NCI-H146 treated with DMSO at 0.1 percent for 48 hours (cell line): Measurements from ENCODE around the gene OR52A5.
"Not testable (repeated sequence)": the region's sequence is repeated elsewhere in the genome, so short reads cannot be mapped to it uniquely, and the experiment has no call there.

Experiments
- DNase-seq: peaks from one replicate; lab custom pipeline; 2025; ENCODE audit not compliant: unreplicated experiment; lab: John Stamatoyannopoulos, UW

The OR52A5 gene

DNA sequence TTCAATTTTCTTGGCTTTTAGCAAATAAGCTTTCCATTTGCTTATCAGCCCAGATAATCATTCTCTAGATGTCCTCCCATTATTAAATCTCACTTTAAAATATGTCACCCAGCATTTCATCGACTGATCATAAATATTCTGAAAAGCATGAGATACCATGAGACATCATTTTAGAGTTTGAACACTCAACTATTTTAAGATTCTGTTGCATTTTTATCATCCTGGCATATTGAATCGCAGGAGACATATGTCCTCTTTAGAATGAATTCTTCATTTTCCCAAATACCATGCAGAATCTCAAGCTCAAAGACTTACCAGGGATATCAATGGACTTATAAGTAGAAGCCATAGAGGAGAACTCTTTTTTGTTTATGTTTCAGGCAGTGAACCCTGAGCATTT lies at the start of gene OR52A5:
TSS of gene OR52A5 (minus strand) at position 361 of the 400 bp plus-strand sequence. CDS start 5,714 bp downstream, outside the sequence.
- DNase-seq: no peak

DNA sequence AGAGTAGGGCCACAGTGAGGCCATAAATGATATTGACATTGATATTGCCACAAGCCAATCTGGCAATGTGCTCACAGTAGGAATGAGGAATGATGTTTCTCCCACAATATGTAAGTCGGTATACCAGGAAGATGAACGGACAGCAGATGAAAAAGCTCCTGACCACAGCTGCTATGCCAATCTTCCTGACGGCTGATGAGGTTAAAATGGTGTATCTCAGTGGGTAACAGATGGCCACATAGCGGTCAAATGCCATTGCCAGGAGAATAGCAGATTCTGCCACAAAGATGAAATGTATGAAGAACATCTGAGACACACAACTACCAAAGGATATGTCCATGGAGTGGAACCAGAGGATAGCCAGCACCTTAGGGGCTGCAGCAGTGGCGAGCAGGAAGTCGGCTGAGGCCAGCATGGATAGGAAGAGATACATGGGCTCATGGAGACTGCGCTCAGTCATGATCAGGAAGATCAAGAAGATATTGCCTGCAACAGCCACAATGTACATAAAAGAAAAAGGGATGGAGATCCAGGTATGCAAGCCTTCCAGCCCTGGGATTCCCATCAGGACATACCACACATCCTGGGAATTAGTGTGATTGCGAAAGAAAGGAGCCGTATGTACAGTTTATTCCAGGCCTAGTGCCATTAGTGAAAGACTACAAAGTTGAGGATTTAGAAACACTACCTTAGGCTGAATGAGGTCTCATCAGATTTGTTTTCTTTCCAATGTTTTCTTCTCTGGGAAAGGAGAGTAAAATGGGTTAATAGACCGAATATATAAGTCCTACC lies 40.1 kb upstream of the OR52A5 start:
- no peak for DNase-seq

DNA sequence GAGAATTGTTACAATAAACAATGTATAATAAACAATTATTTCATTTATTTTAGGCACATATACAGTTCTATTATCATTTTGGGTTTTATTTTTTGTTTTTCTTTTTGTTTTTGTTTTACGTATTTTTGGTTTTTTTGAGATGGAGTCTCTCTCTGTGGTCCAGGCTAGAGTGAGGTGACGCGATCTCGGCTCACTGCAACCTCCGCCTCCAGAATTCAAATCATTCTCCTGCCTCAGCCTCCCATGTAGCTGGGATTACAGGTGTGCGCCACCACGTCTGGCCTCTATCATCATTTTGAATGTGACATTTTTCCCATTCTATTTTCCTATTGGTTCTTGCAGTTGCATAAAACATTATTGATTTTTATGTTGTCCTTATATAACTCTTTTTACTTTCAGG lies 36.8 kb upstream of the OR52A5 start:
- DNase-seq: no peak

DNA sequence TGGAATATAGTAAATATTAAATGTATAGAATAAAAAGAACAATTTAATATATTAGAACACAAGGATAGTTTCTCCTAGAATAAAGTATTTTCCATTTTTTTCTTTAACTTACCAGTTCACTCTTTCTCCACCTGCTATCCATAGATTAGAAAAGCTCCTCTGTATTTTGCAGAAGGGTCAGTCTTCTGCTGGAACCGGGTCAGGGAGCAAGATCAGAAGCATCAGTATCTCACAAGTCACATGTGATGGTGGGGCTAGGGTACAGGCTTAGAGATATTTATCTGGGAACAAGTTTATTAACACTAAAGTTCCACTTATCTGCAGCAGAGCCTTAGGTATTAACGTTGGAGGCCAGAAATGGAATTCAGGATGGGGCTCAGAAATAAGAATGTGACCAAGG lies 33.7 kb upstream of the OR52A5 start:
- no peak for DNase-seq

DNA sequence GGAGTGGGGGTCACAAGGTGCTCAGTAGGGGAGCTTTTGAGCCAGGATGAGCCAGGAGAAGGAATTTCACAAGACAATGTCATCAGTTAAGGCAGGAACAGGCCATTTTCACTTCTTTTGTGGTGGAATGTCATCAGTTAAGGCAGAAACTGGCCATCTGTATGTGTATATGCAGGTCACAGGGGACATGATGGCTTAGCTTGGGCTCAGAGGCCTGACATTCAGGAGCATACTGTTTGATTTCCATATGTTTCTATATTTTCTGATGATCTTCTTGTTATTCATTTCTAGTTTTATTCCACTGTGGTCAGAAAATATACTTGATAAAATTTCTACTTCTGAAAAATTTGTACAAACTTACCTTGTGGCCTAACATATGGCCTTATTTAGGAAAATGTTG lies 27.7 kb upstream of the OR52A5 start:
- not testable (repeated sequence) for DNase-seq

DNA sequence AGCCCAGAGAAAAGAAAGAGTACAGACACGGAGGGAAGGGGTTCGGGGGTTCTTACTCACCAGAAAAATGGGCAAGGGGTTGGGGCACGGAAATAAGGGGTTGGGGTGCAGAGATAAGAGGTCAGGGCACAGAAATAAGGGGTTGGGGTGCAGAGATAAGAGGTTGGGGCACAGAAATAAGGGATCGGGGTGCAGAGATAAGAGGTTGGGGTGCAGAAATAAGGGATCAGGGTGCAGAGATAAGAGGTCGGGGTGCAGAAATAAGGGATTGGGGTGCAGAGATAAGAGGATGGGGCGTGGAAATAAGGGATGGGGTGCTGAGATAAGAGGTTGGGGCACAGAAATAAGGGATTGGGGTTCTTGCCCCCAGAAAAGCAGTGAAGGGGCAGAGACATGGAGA lies 26.7 kb upstream of the OR52A5 start:
- DNase-seq: not testable (repeated sequence)

DNA sequence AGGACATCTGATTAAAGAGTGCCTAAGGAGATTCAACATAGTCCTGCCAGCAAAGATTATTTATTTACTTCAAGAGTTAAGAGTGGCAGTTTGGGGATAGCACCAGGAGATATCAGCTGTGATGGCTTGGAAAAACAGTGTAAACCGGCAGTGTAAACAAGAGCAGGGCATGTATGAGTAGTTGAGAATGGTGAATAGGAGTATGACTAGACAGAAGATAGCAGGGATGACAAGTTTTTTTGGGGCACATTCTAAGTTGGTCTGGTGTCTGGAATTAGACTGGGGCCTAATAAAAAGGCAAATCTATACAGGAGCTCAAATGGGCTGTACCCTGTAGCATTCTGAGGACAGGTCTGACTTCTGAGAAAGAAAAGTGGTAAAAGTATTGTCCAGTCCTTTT lies 22.9 kb upstream of the OR52A5 start:
- not testable (repeated sequence) for DNase-seq

DNA sequence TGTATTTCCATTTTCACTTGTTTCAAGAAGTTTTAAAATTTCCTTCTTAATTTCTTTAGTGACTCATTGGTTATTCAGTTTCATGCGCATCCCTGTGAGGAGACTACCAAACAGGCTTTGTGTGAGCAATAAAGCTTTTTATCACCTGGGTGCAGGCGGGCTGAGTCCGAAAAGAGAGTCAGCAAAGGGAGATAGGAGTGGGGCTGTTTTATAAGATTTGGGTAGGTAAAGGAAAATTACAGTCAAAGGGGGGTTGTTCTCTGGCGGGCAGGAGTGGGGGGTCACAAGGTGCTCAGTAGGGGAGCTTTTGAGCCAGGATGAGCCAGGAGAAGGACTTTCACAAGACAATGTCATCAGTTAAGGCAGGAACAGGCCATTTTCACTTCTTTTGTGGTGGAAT lies 22.1 kb upstream of the OR52A5 start:
- not testable (repeated sequence) for DNase-seq

DNA sequence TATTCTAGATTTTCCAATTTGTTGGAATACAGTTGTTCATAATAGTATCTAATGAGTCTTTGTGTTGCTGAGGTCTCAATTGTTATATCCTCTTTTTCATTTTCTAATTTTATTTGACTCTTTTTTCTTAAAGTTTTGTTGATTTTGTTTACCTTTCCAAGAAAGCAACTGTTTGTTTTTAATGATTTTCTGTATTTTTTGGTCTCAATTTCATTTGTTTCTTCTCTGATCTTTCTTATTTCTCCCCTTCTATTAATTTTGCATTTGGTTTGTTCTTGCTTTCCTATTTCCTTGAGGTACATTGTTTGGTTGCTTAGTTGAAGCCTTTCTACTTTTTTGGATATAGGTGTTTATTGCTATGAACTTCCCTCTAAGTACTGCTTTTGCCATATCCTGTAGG lies 21.6 kb upstream of the OR52A5 start:
- DNase-seq: no peak

DNA sequence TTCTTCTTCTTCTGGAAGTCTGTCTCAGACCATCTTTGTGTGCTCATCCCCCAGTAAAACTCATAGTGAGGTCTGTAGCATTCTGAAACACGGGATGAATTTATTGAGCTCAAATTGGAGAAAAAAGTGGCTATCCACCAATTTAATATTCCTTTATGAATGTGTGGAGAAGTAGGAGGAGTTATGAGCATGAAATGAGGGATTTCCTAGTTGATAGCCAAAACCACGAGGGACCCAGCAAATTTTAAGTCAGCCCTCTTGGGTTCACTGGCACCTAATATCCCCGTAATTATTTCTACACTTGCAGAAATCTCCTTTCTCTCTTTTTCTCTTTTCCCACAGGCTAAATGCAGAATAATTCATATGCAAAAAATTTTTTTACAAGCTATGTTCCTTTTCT lies 16.5 kb upstream of the OR52A5 start, which contains the start of gene OR52A1:
TSS of gene OR52A1 (minus strand) at position 101 of the 400 bp plus-strand sequence. CDS start 2,388 bp downstream, outside the sequence.
- DNase-seq: no peak

DNA sequence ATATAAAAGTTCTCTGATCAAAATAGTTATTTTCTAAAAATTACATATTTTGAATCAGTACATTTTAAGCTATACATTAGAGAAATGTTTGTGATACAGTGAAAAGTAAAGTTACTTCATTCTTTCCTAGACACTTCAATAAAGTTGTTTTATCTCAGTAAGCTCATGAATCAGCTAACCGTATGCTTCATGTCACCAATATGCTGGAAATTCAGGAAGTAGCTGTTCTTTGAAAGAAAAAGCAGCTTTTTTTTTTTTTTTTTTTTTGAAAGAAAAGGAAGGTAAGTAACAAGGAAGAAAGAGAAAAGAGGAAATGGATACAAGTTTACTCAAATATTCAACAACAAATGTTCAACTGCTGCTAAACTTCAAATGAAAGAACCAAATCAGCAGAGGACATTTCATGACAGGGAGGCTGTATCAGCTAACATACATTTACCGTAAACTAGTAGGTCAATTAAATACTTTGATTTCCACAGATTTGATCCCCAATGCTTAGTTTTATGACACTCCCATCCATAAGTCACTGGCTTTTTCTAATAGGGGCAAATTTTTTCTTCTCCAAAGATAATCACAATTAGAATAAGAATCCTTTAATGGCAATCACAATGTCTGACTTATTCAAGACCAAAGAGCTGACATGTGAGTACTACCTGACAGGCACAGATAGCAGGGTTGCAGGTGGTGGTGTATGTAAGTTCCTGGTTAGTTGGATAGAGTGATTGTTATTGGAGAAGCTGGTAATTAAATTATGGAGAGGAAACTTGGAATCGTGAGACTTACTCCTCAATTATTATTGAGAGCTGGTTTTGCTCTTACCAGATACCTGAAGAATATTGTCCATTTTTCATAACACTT lies 15.6 kb upstream of the OR52A5 start:
- no peak for DNase-seq

DNA sequence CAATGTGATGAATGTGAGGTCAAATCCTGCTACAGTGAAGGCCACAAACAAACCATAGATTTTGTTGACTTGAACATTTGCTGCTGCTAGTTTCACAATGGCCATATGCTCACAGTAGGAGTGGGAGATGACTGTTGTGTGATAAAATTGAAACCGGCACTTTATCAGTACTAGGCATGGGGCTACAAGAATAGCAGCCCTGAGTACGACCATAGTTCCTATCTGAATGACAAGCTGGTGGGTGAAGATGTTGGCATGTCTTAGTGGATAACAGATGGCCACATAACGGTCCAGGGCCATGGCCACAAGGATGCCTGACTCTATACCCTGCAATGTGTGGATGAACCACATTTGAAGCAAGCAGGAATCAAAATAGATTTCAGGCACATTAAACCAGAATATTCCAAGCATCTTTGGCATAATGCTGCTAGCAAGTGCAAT lies 13.6 kb upstream of the OR52A5 start:
- DNase-seq: no peak

DNA sequence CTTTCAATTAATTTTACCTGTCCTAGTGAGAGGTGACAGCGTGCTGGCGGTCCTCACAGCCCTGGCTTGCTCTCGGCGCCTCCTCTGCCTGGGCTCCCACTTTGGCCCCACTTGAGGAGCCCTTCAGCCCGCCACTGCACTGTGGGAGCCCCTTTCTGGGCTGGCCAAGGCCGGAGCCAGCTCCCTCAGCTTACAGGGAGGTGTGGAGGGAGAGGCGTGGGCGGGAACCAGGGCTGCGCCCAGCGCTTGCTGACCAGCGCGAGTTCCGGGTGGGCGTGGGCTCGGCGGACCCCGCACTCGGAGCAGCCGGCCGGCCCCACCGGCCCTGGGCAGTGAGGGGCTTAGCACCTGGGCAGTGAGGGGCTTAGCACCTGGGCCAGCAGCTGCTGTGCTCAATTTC lies 6.0 kb upstream of the OR52A5 start:
- DNase-seq: not testable (repeated sequence)

DNA sequence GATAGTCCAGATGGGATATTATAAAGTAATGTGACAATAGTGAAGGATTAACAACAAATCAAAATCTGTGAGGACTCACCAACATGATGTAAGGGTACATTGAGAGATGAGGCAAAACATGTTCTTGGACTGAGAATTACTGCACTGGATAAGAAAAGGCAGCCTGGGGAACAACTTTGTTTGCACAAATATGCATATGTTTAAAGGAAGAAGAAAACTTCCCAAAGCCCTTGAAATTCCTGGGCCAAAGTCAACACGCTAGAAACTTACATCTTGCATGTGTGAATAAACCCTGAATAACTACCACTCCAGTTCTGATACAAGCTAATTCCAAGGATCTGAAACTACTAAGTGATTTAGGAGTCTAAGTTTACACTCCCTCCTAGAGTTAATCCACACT lies 1.1 kb downstream of the OR52A5 start:
- no peak for DNase-seq

DNA sequence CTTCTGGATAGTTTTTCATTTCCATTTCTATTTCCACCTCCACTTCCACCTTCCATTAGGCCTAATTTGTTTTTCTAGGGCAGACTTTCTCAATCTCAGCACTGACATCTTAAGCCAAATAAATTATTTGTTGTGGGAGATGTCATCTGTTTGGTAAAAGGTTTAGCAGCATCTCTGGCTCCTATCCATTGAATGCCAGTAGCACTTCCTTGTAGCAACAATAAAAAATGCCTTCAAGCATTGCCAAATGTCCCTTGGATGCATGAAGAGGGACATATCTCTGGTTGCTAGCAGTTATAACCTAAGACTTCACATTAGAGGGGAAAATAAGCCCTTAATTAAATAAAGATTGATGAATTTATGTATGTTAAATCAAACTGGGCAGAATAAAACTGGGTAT lies 1.9 kb downstream of the OR52A5 start:
- no peak for DNase-seq

DNA sequence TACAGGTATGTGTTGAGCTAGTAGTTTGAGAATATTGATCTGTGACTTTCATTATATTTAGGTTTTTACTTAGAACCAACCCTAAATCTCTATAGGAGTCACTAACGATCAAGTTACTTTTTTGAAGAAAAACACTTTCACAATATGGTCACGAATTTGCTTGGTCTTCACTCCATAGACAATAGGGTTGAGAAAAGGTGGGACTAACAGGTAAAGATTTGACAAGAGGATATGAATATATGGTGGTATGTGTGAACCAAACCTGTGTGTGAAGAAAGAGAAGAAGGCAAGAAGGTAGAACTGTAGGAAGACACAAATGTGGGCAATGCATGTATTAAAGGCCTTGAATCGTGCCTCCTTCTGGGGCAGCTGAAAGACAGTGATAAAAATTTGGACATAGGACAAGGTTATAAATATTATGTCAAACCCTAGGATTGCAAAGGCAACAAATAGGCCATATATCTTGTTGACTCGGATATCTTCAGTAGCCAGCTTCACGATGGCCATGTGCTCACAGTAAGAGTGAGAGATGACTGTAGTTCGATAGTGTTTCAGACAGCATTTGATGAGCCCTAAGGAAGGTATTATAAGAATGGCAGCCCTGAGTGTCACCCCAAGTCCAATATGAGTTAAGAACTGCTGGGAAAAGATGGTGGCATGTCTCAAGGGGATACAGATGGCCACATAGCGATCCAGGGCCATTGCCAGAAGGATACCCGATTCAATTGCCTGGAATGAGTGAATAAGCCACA lies 6.4 kb downstream of the OR52A5 start:
- DNase-seq: no peak

DNA sequence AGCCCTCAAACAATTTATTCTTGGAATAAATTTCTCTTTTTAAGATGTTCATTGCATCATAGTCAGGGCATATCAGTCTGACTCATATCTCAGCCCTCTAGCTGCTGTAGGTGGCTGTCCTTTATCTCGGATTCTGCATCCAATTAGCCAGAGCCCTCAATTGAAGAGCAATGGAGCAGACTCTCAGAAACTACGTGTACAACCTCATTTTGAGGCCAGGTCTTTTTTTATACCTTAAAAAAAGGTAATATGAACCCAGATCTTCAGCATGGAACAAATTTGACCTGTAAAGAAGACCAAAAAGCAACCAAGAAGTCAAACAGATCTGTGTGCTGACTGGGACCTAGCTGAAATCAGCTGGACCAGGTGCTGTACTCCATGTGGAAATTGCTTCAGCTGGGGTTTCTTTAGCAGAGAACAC lies 8.7 kb downstream of the OR52A5 start:
- no peak for DNase-seq

DNA sequence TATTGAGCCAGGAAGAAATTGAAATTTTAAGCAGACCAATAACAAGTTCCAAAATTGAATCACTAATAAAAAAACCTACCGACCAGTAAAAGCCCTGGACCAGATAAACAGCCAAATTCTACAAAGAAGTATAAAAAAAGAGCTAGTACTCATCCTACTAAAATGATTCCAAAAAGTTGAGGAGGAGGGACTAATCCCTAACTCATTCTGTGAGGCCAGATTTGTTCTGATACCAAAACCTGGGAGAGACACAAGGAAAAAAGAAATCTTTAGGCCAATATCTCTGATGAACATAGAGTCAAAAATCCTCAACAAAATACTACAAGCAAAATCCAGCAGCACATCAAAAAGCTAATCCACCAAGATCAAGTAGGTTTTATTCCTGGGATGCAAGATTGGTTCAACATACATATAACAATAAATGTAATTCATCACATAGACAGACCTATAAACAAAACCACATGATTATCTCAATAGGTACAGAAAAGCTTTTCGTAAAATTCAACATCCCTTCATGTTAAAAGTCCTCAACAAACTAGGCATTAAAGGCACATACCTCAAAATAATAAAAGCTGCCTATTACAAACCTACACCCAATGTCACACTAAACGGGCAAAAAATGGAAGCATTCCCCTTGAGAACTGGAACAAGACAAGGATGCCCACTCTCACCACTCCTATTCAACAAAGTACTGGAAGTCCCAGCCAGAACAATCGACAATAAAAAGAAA lies 13.1 kb downstream of the OR52A5 start:
- no peak for DNase-seq

DNA sequence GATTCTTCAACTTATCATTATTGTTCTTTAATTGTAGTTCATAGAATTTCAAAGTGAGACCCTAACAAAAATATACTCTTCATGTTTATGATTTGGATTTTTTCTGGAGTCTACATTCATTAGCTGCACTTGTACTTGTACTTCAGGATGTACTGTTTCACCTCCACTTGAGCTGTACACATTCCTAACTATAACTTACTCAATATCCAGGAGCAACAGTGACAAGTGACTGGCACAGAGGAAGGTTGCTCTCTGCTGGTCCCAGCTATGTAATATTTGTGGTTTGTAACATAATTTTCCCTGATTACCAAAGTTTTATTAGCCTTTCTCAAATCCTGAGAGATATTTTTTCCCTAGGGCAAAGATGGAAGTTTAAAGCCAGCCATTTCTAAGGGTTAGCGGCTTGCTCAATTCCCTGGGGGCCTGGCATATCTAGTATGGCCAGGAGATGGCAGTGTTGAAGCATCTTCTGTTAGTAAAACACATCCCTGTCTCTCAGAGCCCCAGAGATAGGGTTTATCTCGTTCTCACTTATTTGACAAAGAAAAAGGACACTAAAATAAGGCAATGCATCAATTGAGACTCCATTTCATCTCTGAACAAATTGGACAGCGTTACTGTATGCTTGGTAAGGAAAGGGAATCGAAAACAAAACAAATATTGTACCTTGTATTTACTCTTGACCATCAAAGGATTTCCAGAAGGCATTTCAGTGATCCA lies 14.2 kb downstream of the OR52A5 start:
- peak; percentile 6 for DNase-seq

DNA sequence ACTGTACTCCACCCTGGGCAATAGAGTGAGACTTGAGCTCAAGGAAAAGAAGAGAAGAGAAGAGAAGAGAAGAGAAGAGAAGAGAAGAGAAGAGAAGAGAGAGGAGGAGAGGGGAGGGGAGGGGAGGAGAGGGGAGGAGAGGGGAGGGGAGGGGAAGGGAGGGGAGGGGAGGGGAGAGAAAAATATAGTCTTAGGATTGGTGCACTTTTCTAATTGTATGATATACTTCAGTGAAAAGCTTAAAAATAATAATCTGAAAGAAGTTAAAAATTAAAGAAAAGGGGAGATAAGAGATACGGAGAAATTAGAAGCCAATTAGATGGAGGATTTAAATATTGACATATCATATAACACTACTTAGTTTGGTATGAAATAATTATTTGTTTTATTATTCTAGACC lies 19.3 kb downstream of the OR52A5 start:
- DNase-seq: no peak
